ENCODE measurements around the gene STX1A. TPM values are rescaled to one million over a fixed set of nuclear protein-coding genes. Genes with fewer than 3 reads are reported as not detected.

STX1A gene
- total and polyA plus RNA-seq, 2 of the 13 experiments (the other 11 are each of a cell fraction or from before 2014, with no cell fraction given), result 6.1 to 12.2 TPM

GRCh38 chr7:73683056-73683787, 36.2 kb downstream of the STX1A start, which contains the start of the genes BUD23 and DNAJC30 (continued):
- 0 out of 2 replicates have a peak, but pooled peaks have one; percentile 20 for TF ChIP-seq CCDC6 (CRISPR knock-in tag; IDR thresholded peaks at IDR 0.05)
- no peak for TF ChIP-seq ZNF652 (CRISPR knock-in tag; IDR thresholded peaks at IDR 0.05; ENCODE audit: borderline replicate concordance, low read depth)
- TF ChIP-seq TGIF2 (CRISPR knock-in tag; IDR thresholded peaks at IDR 0.05), result peak; percentile 86; the same call in 1 of the 2 replicates
- peak; percentile 26; the same call in 1 of the 2 replicates for TF ChIP-seq ZNF878 (CRISPR knock-in tag; IDR thresholded peaks at IDR 0.05)
- TF ChIP-seq KLF13 (CRISPR knock-in tag; IDR thresholded peaks at IDR 0.05), result no peak
- TF ChIP-seq ZBTB1 (CRISPR knock-in tag; IDR thresholded peaks at IDR 0.05; ENCODE audit: borderline replicate concordance), result no peak
- no peak for TF ChIP-seq RARG (CRISPR knock-in tag; IDR thresholded peaks at IDR 0.05; ENCODE audit: low read depth)
- no peak for TF ChIP-seq GPBP1L1 (CRISPR knock-in tag; IDR thresholded peaks at IDR 0.05)
- TF ChIP-seq MLLT10 (CRISPR knock-in tag; IDR thresholded peaks at IDR 0.05), result 0 out of 2 replicates have a peak, but pooled peaks have one; percentile 15
- TF ChIP-seq HMG20B (CRISPR knock-in tag; conservative IDR thresholded peaks at IDR 0.05), result no peak
- no peak for TF ChIP-seq FIP1L1 (IDR thresholded peaks at IDR 0.05; ENCODE audit: borderline replicate concordance, insufficient read depth, low read depth, low read length)
- peak; percentile 78 for TF ChIP-seq ARNT2 (CRISPR knock-in tag; IDR thresholded peaks at IDR 0.05; ENCODE audit: low read depth)
- TF ChIP-seq ZNF256 (CRISPR knock-in tag; conservative IDR thresholded peaks at IDR 0.05), result peak; percentile 79; the same call in 1 of the 2 replicates
- TF ChIP-seq ZNF589 (CRISPR knock-in tag; conservative IDR thresholded peaks at IDR 0.05), result no peak
- no peak for TF ChIP-seq ATAD3A (CRISPR knock-in tag; IDR thresholded peaks at IDR 0.05)
- peak; percentile 87 for TF ChIP-seq ARID4A (CRISPR knock-in tag; IDR thresholded peaks at IDR 0.05; ENCODE audit: borderline replicate concordance)
- TF ChIP-seq ZBTB7A (CRISPR knock-in tag; IDR thresholded peaks at IDR 0.05), result no peak; the same call in 1 of the 2 replicates
- TF ChIP-seq MXD1 (CRISPR knock-in tag; IDR thresholded peaks at IDR 0.05), result peak; percentile 85
- peak; percentile 94 for TF ChIP-seq SNAI1 (CRISPR knock-in tag; IDR thresholded peaks at IDR 0.05; ENCODE audit: borderline replicate concordance)
- TF ChIP-seq CREB1 (IDR thresholded peaks at IDR 0.05), result peak; percentile 94
- peak; percentile 98 for TF ChIP-seq CREB1 (CRISPR knock-in tag; IDR thresholded peaks at IDR 0.05)
- TF ChIP-seq ZNF282 (IDR thresholded peaks at IDR 0.05; ENCODE audit: partially characterized antibody), result no peak
- TF ChIP-seq IRF9 (CRISPR knock-in tag; IDR thresholded peaks at IDR 0.05; ENCODE audit: borderline replicate concordance), result no peak; the same call in 1 of the 2 replicates
